KBM-7 (cell line): Measurements from ENCODE around the gene TNFAIP2.
"Not testable (repeated sequence)": the region's sequence is repeated elsewhere in the genome, so short reads cannot be mapped to it uniquely, and the experiment has no call there.

Experiments
- DNase-seq: peaks from one replicate; pipeline ENCODE4 v3.0.0-alpha.2; 2015
- in situ Hi-C: fragments of 300-500 bp; cut with MboI; formaldehyde crosslinking; loops from 2 replicates; pipeline ENCODE4 v1.14.3; 2020; ENCODE audit warnings: low sequenced_read_pairs, low pct_unique_long_range_greater_than_20kb, mixed read lengths

TNFAIP2 gene

GRCh38 chr14:103142026-103142425 is 18.8 kb downstream of the TNFAIP2 start:
- no peak for DNase-seq
- in situ Hi-C loops, result no loop called here

- in situ Hi-C loops, result no loop called here
These were observed 19.6 kb downstream of the TNFAIP2 start for GRCh38 chr14:103142721-103143302.

GRCh38 chr14:103143506-103143905 is 20.2 kb downstream of the TNFAIP2 start:
- in situ Hi-C loops, result no loop called here
- no peak for DNase-seq

More at GRCh38 chr14:103142721-103143302, 19.6 kb downstream of the TNFAIP2 start:
- DNase-seq, result no peak

GRCh38 chr14:103144085-103144484 is 20.8 kb downstream of the TNFAIP2 start:
- DNase-seq, result no peak
- in situ Hi-C loops, result no loop called here

- no peak for DNase-seq
- in situ Hi-C loops, result no loop called here
These were observed 23.0 kb downstream of the TNFAIP2 start for GRCh38 chr14:103146141-103146709.

GRCh38 chr14:103149351-103150237 is 26.3 kb downstream of the TNFAIP2 start:
- in situ Hi-C loops, result no loop called here
- DNase-seq, result no peak

GRCh38 chr14:103151270-103151945 is 28.1 kb downstream of the TNFAIP2 start:
- DNase-seq, result no peak
- in situ Hi-C loops, result no loop called here

- in situ Hi-C loops, result no loop called here
- no peak for DNase-seq
These were observed 31.7 kb downstream of the TNFAIP2 start for GRCh38 chr14:103155010-103155409.

- in situ Hi-C loops, DNase-seq: not testable (repeated sequence)
These were observed 32.2 kb downstream of the TNFAIP2 start for GRCh38 chr14:103155416-103155815.

- in situ Hi-C loops, result no loop called here
- no peak for DNase-seq
These were observed 32.6 kb downstream of the TNFAIP2 start for GRCh38 chr14:103155826-103156394.

GRCh38 chr14:103156651-103157378 is 33.6 kb downstream of the TNFAIP2 start:
- DNase-seq, result no peak
- in situ Hi-C loops, result no loop called here

GRCh38 chr14:103157969-103158368 is 34.7 kb downstream of the TNFAIP2 start:
- no peak for DNase-seq
- in situ Hi-C loops, result no loop called here

- DNase-seq, result no peak
- in situ Hi-C loops, result no loop called here
These were observed 35.4 kb downstream of the TNFAIP2 start for GRCh38 chr14:103158688-103159087.

GRCh38 chr14:103160321-103161053 is 37.2 kb downstream of the TNFAIP2 start:
- in situ Hi-C loops, result no loop called here

GRCh38 chr14:103161054-103161397 is 37.8 kb downstream of the TNFAIP2 start:
- no peak for DNase-seq
- in situ Hi-C loops, result no loop called here

More at GRCh38 chr14:103160321-103161053, 37.2 kb downstream of the TNFAIP2 start:
- DNase-seq, result no peak

GRCh38 chr14:103163199-103163598 is 39.9 kb downstream of the TNFAIP2 start:
- in situ Hi-C loops, result no loop called here
- DNase-seq, result no peak

- no peak for DNase-seq
- in situ Hi-C loops, result no loop called here
These were observed 40.7 kb downstream of the TNFAIP2 start for GRCh38 chr14:103164006-103164405.

GRCh38 chr14:103164779-103165178 is 41.5 kb downstream of the TNFAIP2 start:
- in situ Hi-C loops, result no loop called here
- DNase-seq, result no peak
